Measurements from ENCODE around the gene KBTBD6. TPM values are rescaled to one million over a fixed set of nuclear protein-coding genes. Genes with fewer than 3 reads are reported as not detected.

The KBTBD6 gene
- total and polyA plus RNA-seq, 2 of the 8 experiments (the other 6 are each of a cell fraction or from before 2014, with no cell fraction given), result 4.5 to 11.3 TPM

DNA sequence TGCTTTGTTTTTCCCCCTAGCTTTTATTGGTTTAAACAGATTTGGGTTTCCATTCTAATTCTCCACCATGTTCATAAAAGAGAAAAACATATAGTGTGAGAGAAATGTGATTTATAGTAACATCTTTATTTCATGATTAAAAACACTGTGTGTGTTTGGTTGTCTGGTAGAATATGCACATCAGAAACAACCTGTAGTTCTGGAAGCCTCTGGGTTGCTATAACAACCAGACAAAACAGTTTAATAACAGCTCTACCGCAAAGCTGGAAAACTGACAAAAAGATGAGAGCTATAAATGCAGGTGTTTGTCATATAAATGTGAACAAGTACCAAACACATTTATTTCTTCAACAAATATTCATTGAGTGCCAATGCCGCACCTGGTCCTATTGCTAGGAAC is 9.8 kb downstream of the KBTBD6 start (continued):
- TF ChIP-seq, protein P1, sequence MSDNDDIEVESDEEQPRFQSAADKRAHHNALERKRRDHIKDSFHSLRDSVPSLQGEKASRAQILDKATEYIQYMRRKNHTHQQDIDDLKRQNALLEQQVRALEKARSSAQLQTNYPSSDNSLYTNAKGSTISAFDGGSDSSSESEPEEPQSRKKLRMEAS (IDR thresholded peaks at IDR 0.05), result no peak
- TF ChIP-seq RNF2 (IDR thresholded peaks at IDR 0.05; ENCODE audit: borderline replicate concordance, low read depth, low read length, missing control alignments, poor library complexity, severe bottlenecking) (no peak), CREB1 (IDR thresholded peaks at IDR 0.05) (no peak), KDM4A (IDR thresholded peaks at IDR 0.05; ENCODE audit: low read depth, low read length, severe bottlenecking) (no peak), SIN3A (conservative IDR thresholded peaks at IDR 0.05 in 1 of 2, IDR thresholded peaks at IDR 0.05 in 1 of 2; ENCODE audit: low read depth in 1 of 2, low read length in 2 of 2) (no peak), EP300 (IDR thresholded peaks at IDR 0.05; ENCODE audit: borderline replicate concordance in 1 of 2, low read depth in 2 of 2, low read length in 2 of 2) (no peak), POLR2A (IDR thresholded peaks at IDR 0.05; ENCODE audit: control extremely low read depth in 1 of 2, low read depth in 2 of 2, low read length in 2 of 2) (no peak), SP2 (IDR thresholded peaks at IDR 0.05; ENCODE audit: low read length) (no peak)

Measured in H1 (cell line).